GM10248 (cell line): ENCODE results near the gene RYR1.

ENCODE experiments used
- CTCF ChIA-PET: fragments of 300-600 bp; sonication (Branson Sonifier 250); formaldehyde crosslinking; extraction: SDS; loops from one replicate; lab custom pipeline; 2021; ENCODE audit warnings: antibody characterized with exemption; lab: Yijun Ruan, JAX
- POLR2A ChIA-PET: fragments of 350-650 bp; sonication (Branson Sonifier 250); formaldehyde crosslinking; extraction: SDS; loops from one replicate; lab custom pipeline; 2020; ENCODE audit warnings: antibody characterized with exemption; lab: Yijun Ruan, JAX
- DNase-seq: peaks from one replicate; pipeline ENCODE4 v3.0.0; 2012; ENCODE audit errors: extremely low spot score
- TF ChIP-seq, protein P1 (sequence below): IDR thresholded peaks from 2 replicates; pipeline ENCODE4 v1.5.1; 2012; ENCODE audit warnings: mild to moderate bottlenecking, low read depth; ENCODE audit errors: extremely low read depth, missing control alignments, control extremely low read depth

The RYR1 gene

DNA sequence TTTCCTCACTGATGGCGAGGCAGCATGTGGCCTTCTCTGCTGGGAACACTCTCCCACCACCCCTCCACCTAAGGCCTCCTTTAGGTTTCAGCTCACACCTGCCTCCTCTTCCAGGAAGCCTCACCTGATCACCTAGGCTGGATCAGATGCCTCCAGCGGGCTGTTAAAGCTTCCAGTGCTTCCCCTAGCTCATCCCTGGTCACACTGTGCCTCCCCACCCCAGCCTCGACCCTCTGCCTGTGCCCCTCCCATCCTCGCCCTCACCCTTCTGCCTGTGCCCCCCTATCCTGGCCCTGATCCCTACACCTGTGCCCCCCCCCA lies 150.5 kb downstream of the RYR1 start:
- ChIA-PET POLR2A (interaction anchor here (0.5 to 0.8 kb wide), 2 partner anchors 13 to 277 kb away, joined by 3 to 5 read pairs; no protein-coding TSS in a partner anchor), CTCF (interaction anchor here (1.6 kb wide), 1 partner anchor 40 kb away, joined by 3 read pairs; no protein-coding TSS in a partner anchor)
- TF ChIP-seq, protein P1, sequence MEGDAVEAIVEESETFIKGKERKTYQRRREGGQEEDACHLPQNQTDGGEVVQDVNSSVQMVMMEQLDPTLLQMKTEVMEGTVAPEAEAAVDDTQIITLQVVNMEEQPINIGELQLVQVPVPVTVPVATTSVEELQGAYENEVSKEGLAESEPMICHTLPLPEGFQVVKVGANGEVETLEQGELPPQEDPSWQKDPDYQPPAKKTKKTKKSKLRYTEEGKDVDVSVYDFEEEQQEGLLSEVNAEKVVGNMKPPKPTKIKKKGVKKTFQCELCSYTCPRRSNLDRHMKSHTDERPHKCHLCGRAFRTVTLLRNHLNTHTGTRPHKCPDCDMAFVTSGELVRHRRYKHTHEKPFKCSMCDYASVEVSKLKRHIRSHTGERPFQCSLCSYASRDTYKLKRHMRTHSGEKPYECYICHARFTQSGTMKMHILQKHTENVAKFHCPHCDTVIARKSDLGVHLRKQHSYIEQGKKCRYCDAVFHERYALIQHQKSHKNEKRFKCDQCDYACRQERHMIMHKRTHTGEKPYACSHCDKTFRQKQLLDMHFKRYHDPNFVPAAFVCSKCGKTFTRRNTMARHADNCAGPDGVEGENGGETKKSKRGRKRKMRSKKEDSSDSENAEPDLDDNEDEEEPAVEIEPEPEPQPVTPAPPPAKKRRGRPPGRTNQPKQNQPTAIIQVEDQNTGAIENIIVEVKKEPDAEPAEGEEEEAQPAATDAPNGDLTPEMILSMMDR: no peak
- DNase-seq: no peak

GRCh38 chr19:38587562-38587961 lies 154.1 kb downstream of the RYR1 start:
- TF ChIP-seq, protein P1: no peak
- no peak for DNase-seq
- ChIA-PET POLR2A (no interaction called here), CTCF (interaction anchor here (1.7 kb wide), 1 partner anchor 9 kb away, joined by 3 read pairs; no protein-coding TSS in a partner anchor)

DNA sequence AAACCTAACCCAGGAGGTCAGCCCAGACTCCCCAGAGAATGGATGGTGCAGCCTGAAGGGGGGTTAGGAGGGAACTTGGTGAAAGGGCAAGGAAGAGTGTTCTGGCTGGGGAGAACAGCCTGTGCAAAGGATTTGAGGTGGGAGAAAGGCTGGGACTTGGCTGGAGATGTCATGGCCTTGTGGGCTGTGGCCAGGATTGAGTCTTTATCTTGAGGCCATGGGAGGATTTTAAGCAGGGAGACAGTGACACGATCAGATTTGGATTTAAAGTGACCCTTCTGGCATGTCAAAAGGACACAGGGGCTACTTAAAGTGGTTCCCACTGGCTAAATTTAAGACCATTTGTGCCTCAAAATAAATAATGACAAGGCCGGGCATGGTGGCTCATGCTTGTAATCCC lies 154.6 kb downstream of the RYR1 start:
- POLR2A ChIA-PET: no interaction called here
- TF ChIP-seq, protein P1: no peak
- no peak for DNase-seq
- CTCF ChIA-PET: no interaction called here

DNA sequence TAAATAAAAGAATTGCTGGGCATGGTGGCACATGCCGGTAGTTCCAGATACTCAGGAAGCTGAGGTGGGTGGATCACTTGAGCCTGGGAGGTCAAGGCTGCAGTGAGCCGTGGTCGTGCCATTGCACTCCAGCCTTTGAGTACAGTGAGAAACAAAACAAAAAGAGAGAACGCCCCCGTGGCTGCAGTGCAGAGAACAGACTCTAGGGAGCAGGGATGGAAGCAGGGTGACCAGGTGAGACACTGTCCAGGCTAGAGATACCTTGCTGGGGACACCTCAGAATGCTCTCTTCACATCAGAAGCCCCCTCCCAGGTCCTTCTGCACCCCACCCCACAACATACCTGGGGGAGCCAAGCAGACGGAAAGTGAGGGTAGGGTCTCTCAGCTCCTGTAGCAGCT lies 159.4 kb downstream of the RYR1 start:
- CTCF ChIA-PET: interaction anchor here (1.4 to 1.7 kb wide), 2 partner anchors 42 to 49 kb away, joined by 3 to 7 read pairs; no protein-coding TSS in a partner anchor
- DNase-seq: no peak
- TF ChIP-seq, protein P1: no peak
- POLR2A ChIA-PET: interaction anchor here (1.2 kb wide), 1 partner anchor 870 kb away, joined by 7 read pairs; no protein-coding TSS in a partner anchor

DNA sequence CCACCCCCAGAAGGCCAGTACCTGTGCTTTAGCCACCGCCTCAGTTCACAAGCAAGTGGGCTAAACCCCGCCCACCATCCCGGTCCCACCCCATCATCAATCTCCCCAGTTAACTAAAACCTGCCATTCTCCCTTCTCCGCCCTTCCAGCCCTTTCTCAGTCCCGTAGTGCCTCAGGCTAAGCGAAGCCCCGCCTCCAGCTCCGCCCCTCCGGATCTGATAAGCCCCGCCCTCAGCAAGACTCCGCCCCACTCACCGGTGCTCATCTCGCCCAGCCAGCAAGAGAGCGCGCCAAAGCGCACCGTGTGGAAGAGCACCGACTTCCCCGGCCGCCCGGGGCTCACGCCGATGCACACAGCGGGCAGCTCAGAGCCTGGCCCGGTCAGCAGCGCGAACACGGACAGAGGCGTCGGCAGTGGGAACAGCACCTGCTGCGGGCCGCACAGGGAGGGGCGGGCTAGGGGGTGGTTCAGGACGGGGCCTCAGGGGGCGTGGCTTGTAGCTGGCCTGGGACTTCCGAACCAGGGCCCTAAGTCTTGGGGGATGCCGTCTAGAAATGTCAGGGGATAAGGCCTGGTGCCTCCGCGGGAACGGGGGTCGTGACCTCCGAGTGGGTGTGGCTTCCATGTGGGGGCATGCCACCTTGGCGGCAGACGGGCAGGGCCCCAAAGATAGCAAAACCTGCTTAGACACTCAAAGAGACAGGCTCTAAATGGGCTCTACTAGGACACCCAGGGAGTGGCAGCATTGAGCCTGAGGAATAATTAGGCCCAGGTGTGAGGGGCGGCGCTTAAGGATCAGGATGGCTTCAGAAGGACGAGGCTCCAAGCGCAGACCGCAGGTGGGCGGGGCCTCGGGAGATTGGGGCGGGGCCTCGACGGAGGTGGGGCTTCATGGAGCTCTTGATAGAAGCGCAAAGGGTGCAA lies 162.8 kb downstream of the RYR1 start:
- DNase-seq: no peak

GRCh38 chr19:38597075-38597474 lies 163.6 kb downstream of the RYR1 start:
- CTCF ChIA-PET: no interaction called here
- DNase-seq: no peak
- TF ChIP-seq, protein P1: no peak
- POLR2A ChIA-PET: interaction anchor here (0.6 kb wide), 1 partner anchor 13 kb away, joined by 5 read pairs; no protein-coding TSS in a partner anchor

More for the DNA sequence above, 162.8 kb downstream of the RYR1 start:
- ChIA-PET CTCF (no interaction called here), POLR2A (no interaction called here)
- TF ChIP-seq, protein P1: no peak
